GM12865 (cell line): ENCODE data around the gene TMC1.
"Not testable (repeated sequence)": the region's sequence is repeated elsewhere in the genome, so short reads cannot be mapped to it uniquely, and the experiment has no call there.

ENCODE experiments used
- DNase-seq: peaks from one replicate; pipeline ENCODE4 v3.0.0; 2010; ENCODE audit warnings: low read depth
- H3K4me3 ChIP-seq: 2 replicates; pipeline ENCODE4 v1.5.1; 2011; ENCODE audit warnings: mild to moderate bottlenecking, low read depth, low read length, control low read depth
- CTCF ChIP-seq: IDR thresholded peaks from 2 replicates; pipeline ENCODE4 v1.5.1; 2011; ENCODE audit warnings: low read length, control low read depth, low read depth, inconsistent platforms; ENCODE audit not compliant: insufficient read depth; ENCODE audit errors: missing control alignments

The TMC1 gene

GRCh38 chr9:72539824-72540347 is 18.5 kb downstream of the TMC1 start:
- TF ChIP-seq CTCF: no peak
- no peak overlapping the region for H3K4me3 ChIP-seq
- no peak for DNase-seq

- DNase-seq: no peak
- no peak for TF ChIP-seq CTCF
- no peak overlapping the region for H3K4me3 ChIP-seq
Observed at GRCh38 chr9:72540348-72540873, 19.0 kb downstream of the TMC1 start.

GRCh38 chr9:72542537-72542833 is 21.1 kb downstream of the TMC1 start:
- H3K4me3 ChIP-seq, DNase-seq: not testable (repeated sequence)

- no peak overlapping the region for H3K4me3 ChIP-seq
- TF ChIP-seq CTCF: no peak
- DNase-seq: no peak
Observed at GRCh38 chr9:72542917-72543316, 21.5 kb downstream of the TMC1 start.

GRCh38 chr9:72551306-72551705 is 29.9 kb downstream of the TMC1 start:
- no peak overlapping the region for H3K4me3 ChIP-seq
- no peak for DNase-seq
- no peak for TF ChIP-seq CTCF

- no peak for DNase-seq
- TF ChIP-seq CTCF: no peak
Observed at GRCh38 chr9:72552356-72552755, 30.9 kb downstream of the TMC1 start.

GRCh38 chr9:72554221-72554641 is 32.8 kb downstream of the TMC1 start:
- no peak overlapping the region for H3K4me3 ChIP-seq
- no peak for DNase-seq
- TF ChIP-seq CTCF: no peak

More at GRCh38 chr9:72552356-72552755, 30.9 kb downstream of the TMC1 start:
- H3K4me3 ChIP-seq: no peak overlapping the region
